Measurements from ENCODE around the gene SDHAF4. TPM values are rescaled to one million over a fixed set of nuclear protein-coding genes. Genes with fewer than 3 reads are reported as not detected.

SDHAF4 gene
- total RNA-seq, 5 donors from 2014 or later (not counting 1 experiment from before 2014, with no cell fraction given): 4.0 to 13.4 (median 8.3) TPM

GRCh38 chr6:70531133-70531532 is 35.6 kb upstream of the SDHAF4 start:
- DNase-seq: no peak
- Mint-ChIP-seq H3K4me1 (no peaks in the 10 kb centered on the region), H3K36me3 (peaks cover 12% of the 10 kb centered on the region), H3K27me3 (no peaks in the 10 kb centered on the region), H3K27ac (no peak overlapping the region), H3K4me3 (no peak overlapping the region), H3K9me3 (no peaks in the 10 kb centered on the region)
- H3K27ac ChIP-seq (ENCODE audit: low read length): no peak overlapping the region
- WGBS (ENCODE audit: insufficient coverage): no CpG with 5 or more reads among the region's 1 CpG
- H3K9me3 ChIP-seq: no peaks in the 10 kb centered on the region
- no peaks in the 10 kb centered on the region for H3K27me3 ChIP-seq (replicated peaks in 1 of 2; ENCODE audit: control insufficient read depth in 2 of 2, extremely low read depth in 1 of 2, insufficient read depth in 2 of 2, low read length in 1 of 2)
- no peaks in the 10 kb centered on the region for H3K4me1 ChIP-seq (ENCODE audit: control insufficient read depth in 1 of 2, extremely low read depth in 1 of 2, insufficient read depth in 2 of 2, low read length in 2 of 2)
- ChIA-PET CTCF (interaction anchor here in 1 of 2 donors (0.8 kb wide), 1 partner anchor 24 kb away, joined by 3 read pairs; no protein-coding TSS in a partner anchor), POLR2A (no interaction called here)
- H3K36me3 ChIP-seq (ENCODE audit: control insufficient read depth in 2 of 2, extremely low read depth in 1 of 2, insufficient read depth in 1 of 2, low read length in 1 of 2): peaks cover 0 to 4% of the 10 kb centered on the region in 2 donors
- no peak for ATAC-seq (replicated peaks in 1 of 4)
- no peak overlapping the region for H3K4me3 ChIP-seq (ENCODE audit: control insufficient read depth in 1 of 2, extremely low read depth in 1 of 2, low read length in 1 of 2)

GRCh38 chr6:70537266-70537665 is 29.5 kb upstream of the SDHAF4 start:
- H3K36me3 ChIP-seq (ENCODE audit: control insufficient read depth in 2 of 2, extremely low read depth in 1 of 2, insufficient read depth in 1 of 2, low read length in 1 of 2): peaks cover 0 to 4% of the 10 kb centered on the region in 2 donors
- ATAC-seq (replicated peaks in 1 of 4) (no peak), DNase-seq (no peak)
- no peaks in the 10 kb centered on the region for H3K4me1 ChIP-seq (ENCODE audit: control insufficient read depth in 1 of 2, extremely low read depth in 1 of 2, insufficient read depth in 2 of 2, low read length in 2 of 2)
- no CpG with 5 or more reads among the region's 1 CpG for WGBS (ENCODE audit: insufficient coverage)
- CTCF ChIA-PET: no interaction called here
- Mint-ChIP-seq H3K27ac (no peak overlapping the region), H3K9me3 (no peaks in the 10 kb centered on the region), H3K27me3 (no peaks in the 10 kb centered on the region), H3K4me3 (no peak overlapping the region), H3K36me3 (peaks cover 16% of the 10 kb centered on the region), H3K4me1 (no peaks in the 10 kb centered on the region)
- no peak overlapping the region for H3K4me3 ChIP-seq (ENCODE audit: control insufficient read depth in 1 of 2, extremely low read depth in 1 of 2, low read length in 1 of 2)
- H3K27me3 ChIP-seq (replicated peaks in 1 of 2; ENCODE audit: control insufficient read depth in 2 of 2, extremely low read depth in 1 of 2, insufficient read depth in 2 of 2, low read length in 1 of 2): no peaks in the 10 kb centered on the region
- no peak overlapping the region for H3K27ac ChIP-seq (ENCODE audit: low read length)
- POLR2A ChIA-PET: no interaction called here
- no peaks in the 10 kb centered on the region for H3K9me3 ChIP-seq

- Histone ChIP-seq H3K4me3 (ENCODE audit: control insufficient read depth in 1 of 2, extremely low read depth in 1 of 2, low read length in 1 of 2) (no peak overlapping the region), H3K27ac (ENCODE audit: low read length) (no peak overlapping the region), H3K9me3 (no peaks in the 10 kb centered on the region), H3K4me1 (ENCODE audit: control insufficient read depth in 1 of 2, extremely low read depth in 1 of 2, insufficient read depth in 2 of 2, low read length in 2 of 2) (no peaks in the 10 kb centered on the region), H3K27me3 (replicated peaks in 1 of 2; ENCODE audit: control insufficient read depth in 2 of 2, extremely low read depth in 1 of 2, insufficient read depth in 2 of 2, low read length in 1 of 2) (no peaks in the 10 kb centered on the region), H3K36me3 (ENCODE audit: control insufficient read depth in 2 of 2, extremely low read depth in 1 of 2, insufficient read depth in 1 of 2, low read length in 1 of 2) (peaks cover 0 to 4% of the 10 kb centered on the region in 2 donors)
- H3K9me3 Mint-ChIP-seq: no peaks in the 10 kb centered on the region
- ChIA-PET CTCF (interaction anchor here in 1 of 2 donors (0.6 kb wide), 1 partner anchor 326 kb away, joined by 3 read pairs; no protein-coding TSS in a partner anchor), POLR2A (no interaction called here)
- no peaks in the 10 kb centered on the region for H3K4me1 Mint-ChIP-seq
- H3K4me3 Mint-ChIP-seq: no peak overlapping the region
- DNase-seq (no peak), ATAC-seq (replicated peaks in 1 of 4) (no peak)
- H3K27me3 Mint-ChIP-seq: no peaks in the 10 kb centered on the region
- H3K36me3 Mint-ChIP-seq: peaks cover 16% of the 10 kb centered on the region
- no peak overlapping the region for H3K27ac Mint-ChIP-seq
- WGBS (ENCODE audit: insufficient coverage): no CpG with 5 or more reads among the region's 1 CpG
Measured at GRCh38 chr6:70538376-70538775, 28.4 kb upstream of the SDHAF4 start.

GRCh38 chr6:70547313-70547712 is 19.4 kb upstream of the SDHAF4 start:
- no peak overlapping the region for H3K4me3 Mint-ChIP-seq
- DNase-seq: peak in 1 of 35 experiments; percentile 37
- no peak overlapping the region for H3K27ac ChIP-seq (ENCODE audit: low read length)
- ATAC-seq (replicated peaks in 1 of 4): peak in 1 of 4 experiments; percentile 51
- H3K9me3 Mint-ChIP-seq: no peaks in the 10 kb centered on the region
- no peak overlapping the region for H3K27ac Mint-ChIP-seq
- no peaks in the 10 kb centered on the region for H3K9me3 ChIP-seq
- H3K4me3 ChIP-seq (ENCODE audit: control insufficient read depth in 1 of 2, extremely low read depth in 1 of 2, low read length in 1 of 2): no peak overlapping the region
- POLR2A ChIA-PET: no interaction called here
- H3K36me3 ChIP-seq (ENCODE audit: control insufficient read depth in 2 of 2, extremely low read depth in 1 of 2, insufficient read depth in 1 of 2, low read length in 1 of 2): no peaks in the 10 kb centered on the region
- H3K4me1 Mint-ChIP-seq: no peaks in the 10 kb centered on the region
- peaks cover 6% of the 10 kb centered on the region for H3K36me3 Mint-ChIP-seq
- no peaks in the 10 kb centered on the region for H3K4me1 ChIP-seq (ENCODE audit: control insufficient read depth in 1 of 2, extremely low read depth in 1 of 2, insufficient read depth in 2 of 2, low read length in 2 of 2)
- CTCF ChIA-PET: interaction anchor here (0.6 to 2.4 kb wide), 11 partner anchors 18 to 409 kb away, joined by 3 to 10 read pairs (median 4); partner anchors contain the start of gene SDHAF4 (in 1 of the 2)
- no peaks in the 10 kb centered on the region for H3K27me3 ChIP-seq (replicated peaks in 1 of 2; ENCODE audit: control insufficient read depth in 2 of 2, extremely low read depth in 1 of 2, insufficient read depth in 2 of 2, low read length in 1 of 2)
- H3K27me3 Mint-ChIP-seq: no peaks in the 10 kb centered on the region

- H3K27ac ChIP-seq (ENCODE audit: low read length): no peak overlapping the region
- H3K27ac Mint-ChIP-seq: no peak overlapping the region
- DNase-seq: no peak
- H3K4me3 Mint-ChIP-seq: no peak overlapping the region
- no peaks in the 10 kb centered on the region for H3K4me1 ChIP-seq (ENCODE audit: control insufficient read depth in 1 of 2, extremely low read depth in 1 of 2, insufficient read depth in 2 of 2, low read length in 2 of 2)
- H3K9me3 ChIP-seq: no peaks in the 10 kb centered on the region
- H3K27me3 Mint-ChIP-seq: no peaks in the 10 kb centered on the region
- no peaks in the 10 kb centered on the region for H3K9me3 Mint-ChIP-seq
- ATAC-seq (replicated peaks in 1 of 4): no peak
- H3K4me1 Mint-ChIP-seq: no peaks in the 10 kb centered on the region
- ChIA-PET POLR2A (no interaction called here), CTCF (interaction anchor here (1.2 to 2.4 kb wide), 4 partner anchors 137 to 139 kb away, joined by 4 to 10 read pairs (median 7); no protein-coding TSS in a partner anchor)
- H3K36me3 ChIP-seq (ENCODE audit: control insufficient read depth in 2 of 2, extremely low read depth in 1 of 2, insufficient read depth in 1 of 2, low read length in 1 of 2): no peaks in the 10 kb centered on the region
- H3K27me3 ChIP-seq (replicated peaks in 1 of 2; ENCODE audit: control insufficient read depth in 2 of 2, extremely low read depth in 1 of 2, insufficient read depth in 2 of 2, low read length in 1 of 2): no peaks in the 10 kb centered on the region
- H3K36me3 Mint-ChIP-seq: peaks cover 6% of the 10 kb centered on the region
- 80% methylated on average over 2 of the region's 3 CpGs for WGBS (ENCODE audit: insufficient coverage)
- no peak overlapping the region for H3K4me3 ChIP-seq (ENCODE audit: control insufficient read depth in 1 of 2, extremely low read depth in 1 of 2, low read length in 1 of 2)
Measured at GRCh38 chr6:70547905-70548304, 18.8 kb upstream of the SDHAF4 start.

GRCh38 chr6:70549327-70549726 is 17.4 kb upstream of the SDHAF4 start:
- no peaks in the 10 kb centered on the region for H3K9me3 Mint-ChIP-seq
- DNase-seq: no peak
- Histone ChIP-seq H3K27me3 (replicated peaks in 1 of 2; ENCODE audit: control insufficient read depth in 2 of 2, extremely low read depth in 1 of 2, insufficient read depth in 2 of 2, low read length in 1 of 2) (no peaks in the 10 kb centered on the region), H3K4me1 (ENCODE audit: control insufficient read depth in 1 of 2, extremely low read depth in 1 of 2, insufficient read depth in 2 of 2, low read length in 2 of 2) (no peaks in the 10 kb centered on the region), H3K27ac (ENCODE audit: low read length) (no peak overlapping the region), H3K4me3 (ENCODE audit: control insufficient read depth in 1 of 2, extremely low read depth in 1 of 2, low read length in 1 of 2) (no peak overlapping the region), H3K36me3 (ENCODE audit: control insufficient read depth in 2 of 2, extremely low read depth in 1 of 2, insufficient read depth in 1 of 2, low read length in 1 of 2) (no peaks in the 10 kb centered on the region), H3K9me3 (no peaks in the 10 kb centered on the region)
- H3K36me3 Mint-ChIP-seq: peaks cover 9% of the 10 kb centered on the region
- H3K4me3 Mint-ChIP-seq: no peak overlapping the region
- no peak for ATAC-seq (replicated peaks in 1 of 4)
- H3K4me1 Mint-ChIP-seq: no peaks in the 10 kb centered on the region
- CTCF ChIA-PET: interaction anchor here in 1 of 2 donors (0.6 kb wide), 2 partner anchors 143 to 152 kb away, joined by 4 to 5 read pairs; no protein-coding TSS in a partner anchor
- POLR2A ChIA-PET: no interaction called here
- H3K27me3 Mint-ChIP-seq: no peaks in the 10 kb centered on the region
- no peak overlapping the region for H3K27ac Mint-ChIP-seq

- Mint-ChIP-seq H3K27me3 (no peaks in the 10 kb centered on the region), H3K4me1 (no peaks in the 10 kb centered on the region), H3K9me3 (no peaks in the 10 kb centered on the region), H3K27ac (no peak overlapping the region), H3K36me3 (peaks cover 10% of the 10 kb centered on the region), H3K4me3 (no peak overlapping the region)
- ChIA-PET CTCF (interaction anchor here in 1 of 2 donors (1.2 kb wide), 1 partner anchor 135 kb away, joined by 3 read pairs; no protein-coding TSS in a partner anchor), POLR2A (no interaction called here)
- H3K9me3 ChIP-seq: no peaks in the 10 kb centered on the region
- H3K4me3 ChIP-seq (ENCODE audit: control insufficient read depth in 1 of 2, extremely low read depth in 1 of 2, low read length in 1 of 2): no peak overlapping the region
- H3K36me3 ChIP-seq (ENCODE audit: control insufficient read depth in 2 of 2, extremely low read depth in 1 of 2, insufficient read depth in 1 of 2, low read length in 1 of 2): no peaks in the 10 kb centered on the region
- DNase-seq (no peak), ATAC-seq (replicated peaks in 1 of 4) (no peak)
- no peaks in the 10 kb centered on the region for H3K27me3 ChIP-seq (replicated peaks in 1 of 2; ENCODE audit: control insufficient read depth in 2 of 2, extremely low read depth in 1 of 2, insufficient read depth in 2 of 2, low read length in 1 of 2)
- WGBS (ENCODE audit: insufficient coverage): no CpG with 5 or more reads among the region's 1 CpG
- no peak overlapping the region for H3K27ac ChIP-seq (ENCODE audit: low read length)
- peaks cover 0 to 3% of the 10 kb centered on the region in 2 experiments for H3K4me1 ChIP-seq (ENCODE audit: control insufficient read depth in 1 of 2, extremely low read depth in 1 of 2, insufficient read depth in 2 of 2, low read length in 2 of 2)
Measured at GRCh38 chr6:70551566-70551965, 15.2 kb upstream of the SDHAF4 start.

Measured in T-cell (primary cell).